Measurements from ENCODE around the gene CCNB1. TPM values are rescaled to one million over a fixed set of nuclear protein-coding genes. Genes with fewer than 3 reads are reported as not detected.
"Not testable (repeated sequence)": the region's sequence is repeated elsewhere in the genome, so short reads cannot be mapped to it uniquely, and the experiment has no call there.

CCNB1 gene
- total RNA-seq, 2 experiments from 2014 or later, result 162 to 175 TPM

DNA sequence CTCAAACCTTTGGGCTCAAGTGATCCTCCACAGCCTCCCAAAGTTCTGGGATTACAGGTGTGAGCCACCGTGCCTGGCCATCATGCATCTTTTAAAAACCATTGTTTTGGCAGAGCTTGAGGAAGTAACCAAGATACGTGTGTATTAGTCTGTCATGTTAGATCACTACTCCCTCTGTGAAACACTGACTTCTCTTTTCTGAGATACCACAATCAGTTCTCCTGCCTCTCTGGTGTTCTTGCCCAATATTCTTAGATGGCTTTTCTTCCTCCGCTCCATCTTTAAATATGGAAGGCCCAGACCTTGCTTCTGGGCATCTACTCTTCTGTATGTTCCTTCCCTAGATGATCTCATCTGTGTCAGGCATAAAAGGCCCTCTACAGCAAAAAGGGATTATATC lies 14.2 kb upstream of the CCNB1 start:
- Mint-ChIP-seq H3K4me1 (no peaks in the 10 kb centered on the region), H3K9me3 (no peaks in the 10 kb centered on the region), H3K27ac (no peak overlapping the region), H3K36me3 (ENCODE audit: low read depth) (no peaks in the 10 kb centered on the region), H3K4me3 (no peak overlapping the region), H3K27me3 (no peaks in the 10 kb centered on the region)
- no peak for DNase-seq
- ChIA-PET POLR2A (no interaction called here), CTCF (interaction anchor here (0.6 kb wide), 1 partner anchor 59 kb away, joined by 3 read pairs; the partner anchor contains the start of gene SLC30A5)

GRCh38 chr5:69156456-69156855 lies 10.5 kb upstream of the CCNB1 start:
- no peaks in the 10 kb centered on the region for H3K36me3 Mint-ChIP-seq (ENCODE audit: low read depth)
- CTCF ChIA-PET, result interaction anchor here (1.2 kb wide), 1 partner anchor 63 kb away, joined by 3 read pairs; no protein-coding TSS in a partner anchor
- H3K27me3 Mint-ChIP-seq, result no peaks in the 10 kb centered on the region
- no peaks in the 10 kb centered on the region for H3K4me1 Mint-ChIP-seq
- POLR2A ChIA-PET, result interaction anchor here (1.5 kb wide), 1 partner anchor 10 kb away, joined by 4 read pairs; no protein-coding TSS in a partner anchor
- no peak overlapping the region for H3K4me3 Mint-ChIP-seq
- H3K9me3 Mint-ChIP-seq, result no peaks in the 10 kb centered on the region
- DNase-seq, result no peak
- H3K27ac Mint-ChIP-seq, result no peak overlapping the region

DNA sequence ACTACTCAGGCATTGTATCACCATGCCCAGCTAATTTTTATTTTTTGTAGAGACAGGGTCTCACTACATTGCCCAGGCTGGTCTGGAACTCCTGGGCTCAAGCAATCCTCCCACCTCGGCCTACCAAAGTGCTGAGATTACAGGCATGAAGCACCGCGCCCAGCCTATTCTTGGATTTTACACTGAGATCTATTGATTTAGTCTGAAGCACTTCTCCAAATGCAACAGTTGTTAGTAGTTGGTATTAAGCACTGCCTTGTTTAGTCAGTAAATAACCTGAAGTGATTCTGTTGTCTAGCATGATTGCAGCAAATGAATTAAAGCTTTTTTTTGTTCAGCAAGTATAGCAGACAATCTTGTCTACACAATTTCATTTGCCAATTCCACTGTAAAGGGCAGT lies 8.9 kb upstream of the CCNB1 start:
- no peaks in the 10 kb centered on the region for H3K9me3 Mint-ChIP-seq
- H3K4me3 Mint-ChIP-seq, result no peak overlapping the region
- no peaks in the 10 kb centered on the region for H3K27me3 Mint-ChIP-seq
- no peak for DNase-seq
- ChIA-PET POLR2A (no interaction called here), CTCF (no interaction called here)
- H3K27ac Mint-ChIP-seq, result no peak overlapping the region
- H3K36me3 Mint-ChIP-seq (ENCODE audit: low read depth), result no peaks in the 10 kb centered on the region
- H3K4me1 Mint-ChIP-seq, result no peaks in the 10 kb centered on the region

- Mint-ChIP-seq H3K9me3 (no peaks in the 10 kb centered on the region), H3K4me3 (no peak overlapping the region), H3K27ac (no peak overlapping the region), H3K27me3 (no peaks in the 10 kb centered on the region), H3K36me3 (ENCODE audit: low read depth) (no peaks in the 10 kb centered on the region), H3K4me1 (peaks cover under 1% of the 10 kb centered on the region)
- ChIA-PET POLR2A (no interaction called here), CTCF (interaction anchor here (0.9 kb wide), 1 partner anchor 67 kb away, joined by 3 read pairs; no protein-coding TSS in a partner anchor)
- DNase-seq, result no peak
Observed at GRCh38 chr5:69160651-69161050, 6.3 kb upstream of the CCNB1 start.

- Mint-ChIP-seq H3K27ac (peak overlapping the region; percentile 85), H3K36me3 (ENCODE audit: low read depth) (peaks cover 53% of the 10 kb centered on the region), H3K9me3 (no peaks in the 10 kb centered on the region), H3K4me1 (peaks cover 54% of the 10 kb centered on the region), H3K27me3 (no peaks in the 10 kb centered on the region), H3K4me3 (peak overlapping the region; percentile 94)
- POLR2A ChIA-PET, result interaction anchor here (0.9 to 4.0 kb wide), 9 partner anchors 9 to 165 kb away, joined by 3 to 41 read pairs (median 5); partner anchors contain the start of genes CCDC125, CDK7, CENPH and SLC30A5
- CTCF ChIA-PET, result interaction anchor here (0.5 to 2.9 kb wide), 4 partner anchors 22 to 165 kb away, joined by 3 to 20 read pairs (median 5); partner anchors contain the start of genes CCDC125, CENPH and SLC30A5
- peak; percentile 18 for DNase-seq
Observed at GRCh38 chr5:69167493-69167855, 524 bp downstream of the CCNB1 start.

- Mint-ChIP-seq H3K27ac (peak overlapping the region; percentile 85), H3K4me1 (peaks cover 56% of the 10 kb centered on the region), H3K27me3 (no peaks in the 10 kb centered on the region), H3K4me3 (peak overlapping the region; percentile 94), H3K9me3 (no peaks in the 10 kb centered on the region), H3K36me3 (ENCODE audit: low read depth) (peaks cover 56% of the 10 kb centered on the region)
- POLR2A ChIA-PET, result interaction anchor here (1.1 to 4.0 kb wide), 6 partner anchors 9 to 74 kb away, joined by 3 to 41 read pairs (median 19); partner anchors contain the start of genes CDK7, CENPH and SLC30A5
- CTCF ChIA-PET, result interaction anchor here (1.3 to 2.9 kb wide), 4 partner anchors 22 to 167 kb away, joined by 3 to 20 read pairs (median 7); partner anchors contain the start of genes CCDC125, CENPH and SLC30A5
- DNase-seq, result no peak
Observed at GRCh38 chr5:69167929-69168328, 979 bp downstream of the CCNB1 start.

GRCh38 chr5:69170495-69170894 lies 3.5 kb downstream of the CCNB1 start:
- Mint-ChIP-seq H3K27me3 (no peaks in the 10 kb centered on the region), H3K4me1 (peaks cover 59% of the 10 kb centered on the region), H3K27ac (no peak overlapping the region), H3K9me3 (no peaks in the 10 kb centered on the region), H3K4me3 (no peak overlapping the region), H3K36me3 (ENCODE audit: low read depth) (peaks cover 80% of the 10 kb centered on the region)
- DNase-seq, result no peak
- POLR2A ChIA-PET, result interaction anchor here (1.4 to 1.5 kb wide), 2 partner anchors 19 to 77 kb away, joined by 6 read pairs; partner anchors contain the start of genes CENPH and SLC30A5
- CTCF ChIA-PET, result interaction anchor here (1.5 kb wide), 1 partner anchor 10 kb away, joined by 3 read pairs; no protein-coding TSS in a partner anchor

DNA sequence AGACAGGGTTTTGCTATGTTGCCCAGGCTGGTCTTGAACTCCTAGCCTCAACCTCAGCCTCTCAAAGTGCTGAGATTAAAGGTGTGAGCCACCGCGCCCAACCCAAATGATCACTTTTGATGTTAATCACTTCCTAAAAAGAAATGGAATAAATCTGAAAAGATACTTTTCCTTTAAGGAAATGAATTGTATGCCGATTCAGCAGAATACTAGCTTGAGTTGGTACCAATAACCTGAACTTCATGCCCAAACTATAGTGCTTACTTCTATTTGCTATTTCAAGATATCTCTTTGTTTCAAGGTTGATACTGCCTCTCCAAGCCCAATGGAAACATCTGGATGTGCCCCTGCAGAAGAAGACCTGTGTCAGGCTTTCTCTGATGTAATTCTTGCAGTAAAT lies 4.0 kb downstream of the CCNB1 start:
- ChIA-PET POLR2A (interaction anchor here (1.4 kb wide), 1 partner anchor 19 kb away, joined by 6 read pairs; the partner anchor contains the start of gene CENPH), CTCF (interaction anchor here (0.6 to 1.5 kb wide), 2 partner anchors 10 to 163 kb away, joined by 3 read pairs; no protein-coding TSS in a partner anchor)
- H3K9me3 Mint-ChIP-seq, result no peaks in the 10 kb centered on the region
- H3K27me3 Mint-ChIP-seq, result no peaks in the 10 kb centered on the region
- no peak overlapping the region for H3K4me3 Mint-ChIP-seq
- peaks cover 84% of the 10 kb centered on the region for H3K36me3 Mint-ChIP-seq (ENCODE audit: low read depth)
- DNase-seq, result no peak
- H3K4me1 Mint-ChIP-seq, result peaks cover 56% of the 10 kb centered on the region
- peak overlapping the region; percentile 47 for H3K27ac Mint-ChIP-seq

DNA sequence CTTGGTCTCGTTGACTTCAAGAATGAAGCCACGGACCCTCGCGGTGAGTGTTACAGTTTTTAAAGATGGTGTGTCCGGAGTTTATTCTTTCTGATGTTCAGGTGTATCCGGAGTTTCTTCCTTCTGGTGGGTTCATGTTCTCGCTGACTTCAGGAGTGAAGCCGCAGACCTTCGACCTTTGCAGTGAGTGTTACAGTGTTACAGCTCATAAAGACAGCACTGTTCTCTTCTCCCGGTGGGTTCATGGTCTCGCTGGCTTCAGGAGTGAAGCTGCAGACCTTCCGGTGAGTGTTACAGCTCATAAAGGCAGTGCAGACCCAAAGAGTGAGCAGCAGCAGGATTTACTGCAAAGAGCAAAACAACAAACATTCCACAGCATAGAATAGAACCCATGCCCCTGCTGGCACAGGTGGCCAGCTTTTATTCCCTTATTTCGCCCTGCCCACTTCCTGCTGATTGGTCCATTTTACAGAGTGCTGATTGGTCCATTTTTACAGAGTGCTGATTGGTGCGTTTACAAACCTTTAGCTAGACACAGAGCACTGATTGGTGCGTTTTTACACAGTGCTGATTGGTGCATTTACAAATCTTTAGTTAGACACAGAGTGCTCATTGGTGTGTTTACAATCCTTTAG lies 14.8 kb downstream of the CCNB1 start:
- H3K9me3 Mint-ChIP-seq, DNase-seq, H3K4me3 Mint-ChIP-seq, H3K4me1 Mint-ChIP-seq, H3K27me3 Mint-ChIP-seq, H3K27ac Mint-ChIP-seq, CTCF ChIA-PET: not testable (repeated sequence)
- POLR2A ChIA-PET, result interaction anchor here (1.4 kb wide), 1 partner anchor 14 kb away, joined by 3 read pairs; no protein-coding TSS in a partner anchor
- peaks cover 14% of the 10 kb centered on the region for H3K36me3 Mint-ChIP-seq (ENCODE audit: low read depth)

- Mint-ChIP-seq H3K36me3 (ENCODE audit: low read depth) (no peaks in the 10 kb centered on the region), H3K4me1 (peaks cover 8% of the 10 kb centered on the region), H3K4me3 (no peak overlapping the region), H3K27ac (no peak overlapping the region), H3K9me3 (peaks cover 6% of the 10 kb centered on the region), H3K27me3 (no peaks in the 10 kb centered on the region)
- ChIA-PET POLR2A (no interaction called here), CTCF (no interaction called here)
- DNase-seq, result no peak
Observed at GRCh38 chr5:69184621-69185020, 17.7 kb downstream of the CCNB1 start.

- Mint-ChIP-seq H3K9me3 (no peaks in the 10 kb centered on the region), H3K4me1 (peaks cover 17% of the 10 kb centered on the region), H3K27ac (no peak overlapping the region), H3K27me3 (no peaks in the 10 kb centered on the region), H3K4me3 (no peak overlapping the region), H3K36me3 (ENCODE audit: low read depth) (peaks cover 6% of the 10 kb centered on the region)
- no peak for DNase-seq
- ChIA-PET CTCF (no interaction called here), POLR2A (no interaction called here)
Observed at GRCh38 chr5:69187342-69187741, 20.4 kb downstream of the CCNB1 start.

- DNase-seq, result no peak
- Mint-ChIP-seq H3K4me3 (peak overlapping the region; percentile 92), H3K27me3 (no peaks in the 10 kb centered on the region), H3K36me3 (ENCODE audit: low read depth) (peaks cover 8% of the 10 kb centered on the region), H3K4me1 (peaks cover 17% of the 10 kb centered on the region), H3K9me3 (no peaks in the 10 kb centered on the region), H3K27ac (peak overlapping the region; percentile 93)
- POLR2A ChIA-PET, result interaction anchor here (1.2 to 2.8 kb wide), 12 partner anchors 8 to 908 kb away, joined by 3 to 41 read pairs (median 8); partner anchors contain the start of genes CCDC125, CCNB1 and SLC30A5
- CTCF ChIA-PET, result no interaction called here
Observed at GRCh38 chr5:69188811-69189161, 21.8 kb downstream of the CCNB1 start.

All from activated CD4-positive, alpha-beta memory T cell treated with anti-CD3 and anti-CD28 coated beads, Interleukin-2, amount 10 ng/mL, durations not matched to agents 7 days and 5 days (primary cell).